Parathyroid adenoma (tissue), 2 donors: ENCODE data around the gene PHF21B.
"Not testable (repeated sequence)": the region's sequence is repeated elsewhere in the genome, so short reads cannot be mapped to it uniquely, and the experiment has no call there.

Experiments used
- H2AFZ ChIP-seq: fragments of 300-600 bp; sonication (generic); one replicate; pipeline ENCODE4 v1.7.0; 2017; ENCODE audit warnings: antibody characterized with exemption, mild to moderate bottlenecking
- H3K27ac ChIP-seq: fragments of 300-600 bp; sonication (generic); one replicate; pipeline ENCODE4 v1.7.0; 2017
- H3K27me3 ChIP-seq: fragments of 300-600 bp; sonication (generic); one replicate; pipeline ENCODE4 v1.7.0; 2017; ENCODE audit warnings: low read length; ENCODE audit not compliant: control insufficient read depth, insufficient read depth
- H3K36me3 ChIP-seq: fragments of 300-600 bp; sonication (generic); one replicate; pipeline ENCODE4 v1.7.0; 2017; ENCODE audit warnings: low read length; ENCODE audit not compliant: control insufficient read depth, insufficient read depth
- H3K4me1 ChIP-seq: fragments of 300-600 bp; sonication (generic); one replicate; pipeline ENCODE4 v1.7.0; 2017; ENCODE audit warnings: control low read depth
- H3K4me2 ChIP-seq: fragments of 300-600 bp; sonication (generic); one replicate; pipeline ENCODE4 v1.7.0; 2017; ENCODE audit warnings: low read length
- H3K4me3 ChIP-seq: fragments of 300-600 bp; sonication (generic); one replicate; pipeline ENCODE4 v1.7.0; 2017; ENCODE audit warnings: low read depth, low read length
- H3K79me2 ChIP-seq: fragments of 300-600 bp; sonication (generic); one replicate; pipeline ENCODE4 v1.7.0; 2017; ENCODE audit warnings: control low read depth
- H3K9ac ChIP-seq: fragments of 300-600 bp; sonication (generic); one replicate; pipeline ENCODE4 v1.7.0; 2017; ENCODE audit warnings: mild to moderate bottlenecking
- H3K9me3 ChIP-seq: fragments of 300-600 bp; sonication (generic); one replicate; pipeline ENCODE4 v1.7.0; 2017; ENCODE audit warnings: low read length; ENCODE audit not compliant: control insufficient read depth
- TF ChIP-seq, protein P1 (sequence below): fragments of 300-600 bp; sonication (generic); IDR thresholded peaks from one replicate; pipeline ENCODE4 v1.7.0; 2017; ENCODE audit warnings: antibody characterized with exemption, mild to moderate bottlenecking
- donor health status: primary hyperparathyroidism.

The PHF21B gene

GRCh38 chr22:44964722-44965078 is 45.1 kb downstream of the PHF21B start:
- Histone ChIP-seq H2AFZ (no peak overlapping the region), H3K9ac (no peak overlapping the region), H3K9me3 (no peaks in the 10 kb centered on the region), H3K36me3 (no peaks in the 10 kb centered on the region), H3K27me3 (no peaks in the 10 kb centered on the region), H3K27ac (no peak overlapping the region), H3K4me2 (no peak overlapping the region), H3K4me1 (no peaks in the 10 kb centered on the region), H3K4me3 (no peak overlapping the region), H3K79me2 (no peaks in the 10 kb centered on the region)
- TF ChIP-seq, protein P1, sequence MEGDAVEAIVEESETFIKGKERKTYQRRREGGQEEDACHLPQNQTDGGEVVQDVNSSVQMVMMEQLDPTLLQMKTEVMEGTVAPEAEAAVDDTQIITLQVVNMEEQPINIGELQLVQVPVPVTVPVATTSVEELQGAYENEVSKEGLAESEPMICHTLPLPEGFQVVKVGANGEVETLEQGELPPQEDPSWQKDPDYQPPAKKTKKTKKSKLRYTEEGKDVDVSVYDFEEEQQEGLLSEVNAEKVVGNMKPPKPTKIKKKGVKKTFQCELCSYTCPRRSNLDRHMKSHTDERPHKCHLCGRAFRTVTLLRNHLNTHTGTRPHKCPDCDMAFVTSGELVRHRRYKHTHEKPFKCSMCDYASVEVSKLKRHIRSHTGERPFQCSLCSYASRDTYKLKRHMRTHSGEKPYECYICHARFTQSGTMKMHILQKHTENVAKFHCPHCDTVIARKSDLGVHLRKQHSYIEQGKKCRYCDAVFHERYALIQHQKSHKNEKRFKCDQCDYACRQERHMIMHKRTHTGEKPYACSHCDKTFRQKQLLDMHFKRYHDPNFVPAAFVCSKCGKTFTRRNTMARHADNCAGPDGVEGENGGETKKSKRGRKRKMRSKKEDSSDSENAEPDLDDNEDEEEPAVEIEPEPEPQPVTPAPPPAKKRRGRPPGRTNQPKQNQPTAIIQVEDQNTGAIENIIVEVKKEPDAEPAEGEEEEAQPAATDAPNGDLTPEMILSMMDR, result no peak

DNA sequence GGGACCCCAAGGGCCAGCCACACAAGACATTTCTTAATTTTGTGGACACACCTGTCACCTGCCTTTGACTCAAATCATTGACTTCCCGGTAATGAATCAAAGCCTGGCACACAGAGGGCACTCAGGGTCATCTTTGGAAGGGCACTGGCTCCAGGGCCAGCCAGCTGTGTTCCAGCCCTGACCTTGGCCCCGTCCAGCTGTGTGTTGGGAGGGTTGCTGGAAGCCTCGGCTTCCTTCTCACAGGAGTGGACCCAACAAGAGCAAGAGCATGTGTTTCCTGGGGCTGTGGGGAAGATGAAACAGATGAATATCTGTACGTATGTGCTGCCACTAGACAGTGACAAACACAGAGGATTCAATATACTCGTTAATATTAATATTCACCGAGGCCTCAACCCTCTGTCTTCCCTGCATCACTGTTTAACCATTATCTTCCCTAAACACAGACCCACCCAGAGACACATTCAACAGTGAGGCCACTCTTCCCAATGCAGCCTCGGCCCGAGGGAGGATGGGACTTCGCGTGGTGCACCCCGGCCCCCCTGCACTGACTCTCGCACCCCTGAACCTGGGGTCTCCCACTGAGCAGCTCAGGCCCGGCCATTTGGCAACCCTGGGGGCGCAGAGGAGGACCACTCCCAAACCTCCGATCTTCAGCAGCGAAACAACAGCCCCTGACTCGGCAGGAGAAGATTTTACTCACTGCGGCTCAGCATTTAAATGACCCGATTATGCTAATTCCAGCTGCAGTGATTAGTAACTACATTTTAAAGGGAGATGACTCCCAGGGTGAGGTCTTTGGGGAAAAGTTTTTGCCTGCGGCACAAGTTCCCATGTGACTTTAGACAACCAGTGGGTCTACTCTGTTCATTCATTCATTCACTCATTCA is 45.7 kb downstream of the PHF21B start:
- TF ChIP-seq, protein P1, result no peak
- Histone ChIP-seq H3K79me2 (no peaks in the 10 kb centered on the region), H3K4me3 (no peak overlapping the region), H2AFZ (no peak overlapping the region), H3K27ac (no peak overlapping the region), H3K4me1 (no peaks in the 10 kb centered on the region), H3K36me3 (no peaks in the 10 kb centered on the region), H3K9ac (no peak overlapping the region), H3K9me3 (no peaks in the 10 kb centered on the region), H3K27me3 (no peaks in the 10 kb centered on the region), H3K4me2 (no peak overlapping the region)

- H2AFZ ChIP-seq, result no peak overlapping the region
- H3K27me3 ChIP-seq, result no peaks in the 10 kb centered on the region
- no peak overlapping the region for H3K9ac ChIP-seq
- no peaks in the 10 kb centered on the region for H3K9me3 ChIP-seq
- no peaks in the 10 kb centered on the region for H3K79me2 ChIP-seq
- H3K27ac ChIP-seq, result no peak overlapping the region
- TF ChIP-seq, protein P1, result no peak
- no peak overlapping the region for H3K4me3 ChIP-seq
- no peaks in the 10 kb centered on the region for H3K36me3 ChIP-seq
- no peaks in the 10 kb centered on the region for H3K4me1 ChIP-seq
- no peak overlapping the region for H3K4me2 ChIP-seq
These were observed 46.9 kb downstream of the PHF21B start for GRCh38 chr22:44962741-44963454.

GRCh38 chr22:44961682-44962081 is 48.1 kb downstream of the PHF21B start:
- H3K4me1 ChIP-seq, H3K4me2 ChIP-seq, H3K9ac ChIP-seq, H3K27ac ChIP-seq, H3K79me2 ChIP-seq, H3K27me3 ChIP-seq, H3K9me3 ChIP-seq, H3K36me3 ChIP-seq, H3K4me3 ChIP-seq, H2AFZ ChIP-seq: not testable (repeated sequence)

DNA sequence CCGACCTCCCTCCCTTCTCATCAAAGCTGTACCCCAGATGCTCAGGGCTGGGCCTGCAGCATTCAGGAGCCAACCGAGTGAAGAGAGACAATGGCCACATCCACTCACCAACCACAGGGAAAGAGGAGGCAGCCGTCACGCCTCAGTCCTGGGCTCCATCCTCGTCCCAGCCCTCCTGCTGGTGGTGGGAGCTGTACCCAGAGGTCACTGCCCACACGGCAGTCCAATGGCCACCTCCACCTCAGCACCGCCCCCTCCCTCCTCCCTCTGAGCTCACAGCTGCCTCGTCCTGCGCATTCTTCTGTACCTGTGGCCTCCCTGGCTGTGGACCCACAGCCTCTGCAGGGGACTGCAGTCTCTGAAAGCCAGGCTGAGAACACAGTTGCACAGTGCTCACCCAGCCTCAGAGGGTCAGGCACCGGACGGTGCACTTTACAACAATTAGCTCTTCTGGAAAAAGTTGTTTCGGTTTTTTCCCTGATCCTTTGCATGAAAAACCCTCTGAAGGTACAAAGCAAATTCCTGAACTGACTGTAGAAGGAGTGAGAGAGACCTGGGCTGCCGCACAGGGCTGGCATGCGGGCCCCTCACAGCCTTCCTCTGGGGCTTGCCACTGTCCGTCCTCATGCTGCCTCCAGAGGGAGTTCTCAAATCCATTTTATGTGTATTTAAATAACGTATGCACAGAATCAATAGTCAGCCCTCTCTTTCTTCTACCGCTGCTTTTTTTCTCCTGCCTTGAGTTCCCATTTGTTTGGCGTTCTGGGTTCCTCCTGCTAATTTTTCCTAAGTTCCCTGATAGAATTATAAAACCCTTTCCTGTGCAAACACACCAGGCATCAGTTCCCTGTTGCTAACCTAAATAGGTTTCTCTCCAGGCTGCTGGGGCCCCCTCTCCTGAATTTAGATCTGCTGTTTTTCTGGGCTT is 52.7 kb downstream of the PHF21B start:
- TF ChIP-seq, protein P1, result no peak
- Histone ChIP-seq H3K27me3 (no peaks in the 10 kb centered on the region), H3K9me3 (no peaks in the 10 kb centered on the region), H3K27ac (no peak overlapping the region), H3K4me2 (no peak overlapping the region), H3K4me3 (no peak overlapping the region), H3K79me2 (no peaks in the 10 kb centered on the region), H3K4me1 (no peaks in the 10 kb centered on the region), H3K9ac (no peak overlapping the region), H3K36me3 (no peaks in the 10 kb centered on the region), H2AFZ (no peak overlapping the region)
